GM23338 (cell line): ENCODE measurements around the gene HRNR. TPM values are rescaled to one million over a fixed set of nuclear protein-coding genes. Genes with fewer than 3 reads are reported as not detected.

Experiments used
- ATAC-seq: fragments of 200-7000 bp; cut with Tn5 transposase; 3 replicates; pipeline ENCODE4 v1.9.1; 2020
- DNase-seq: peaks from one replicate; pipeline ENCODE4 v3.0.0-alpha.2; 2015; ENCODE audit warnings: low spot score
- H2AFZ ChIP-seq: fragments of 200-600 bp; sonication (generic); 2 replicates; pipeline ENCODE4 v1.8.0; 2016; ENCODE audit warnings: antibody characterized with exemption, mild to moderate bottlenecking, moderate library complexity
- H3F3A ChIP-seq: fragments of 200-600 bp; sonication (generic); replicated peaks from 2 replicates; pipeline ENCODE4 v1.8.0; 2017; ENCODE audit warnings: antibody characterized with exemption, mixed run types, low read depth
- H3K27ac ChIP-seq: fragments of 200-600 bp; sonication (generic); 2 replicates; pipeline ENCODE4 v1.6.1; 2016; ENCODE audit warnings: low read depth
- H3K27me3 ChIP-seq: fragments of 200-600 bp; sonication (generic); 2 replicates; pipeline ENCODE4 v1.8.0; 2016; ENCODE audit warnings: mild to moderate bottlenecking, mixed run types, moderate library complexity; ENCODE audit not compliant: insufficient read depth
- H3K36me3 ChIP-seq: fragments of 200-600 bp; sonication (generic); 2 replicates; pipeline ENCODE4 v1.8.0; 2016; ENCODE audit warnings: mild to moderate bottlenecking; ENCODE audit not compliant: insufficient read depth
- H3K4me1 ChIP-seq: fragments of 200-600 bp; sonication (generic); 2 replicates; pipeline ENCODE4 v1.8.0; 2016; ENCODE audit warnings: mild to moderate bottlenecking, moderate library complexity; ENCODE audit not compliant: insufficient read depth
- H3K4me2 ChIP-seq: fragments of 200-600 bp; sonication (generic); 2 replicates; pipeline ENCODE4 v1.7.1; 2017; ENCODE audit warnings: mixed run types
- H3K4me3 ChIP-seq: fragments of 200-600 bp; sonication (generic); 2 replicates; pipeline ENCODE4 v1.6.1; 2016; ENCODE audit warnings: mixed run types
- H3K79me2 ChIP-seq: fragments of 200-600 bp; sonication (generic); replicated peaks from 2 replicates; pipeline ENCODE4 v1.8.0; 2017; ENCODE audit warnings: mild to moderate bottlenecking; ENCODE audit not compliant: insufficient read depth
- H3K9me2 ChIP-seq: fragments of 200-600 bp; sonication (generic); 2 replicates; pipeline ENCODE4 v1.8.0; 2017; ENCODE audit not compliant: insufficient read depth
- H4K20me1 ChIP-seq: fragments of 200-600 bp; sonication (generic); replicated peaks from 2 replicates; pipeline ENCODE4 v1.8.0; 2017; ENCODE audit warnings: mild to moderate bottlenecking; ENCODE audit not compliant: insufficient read depth
- H3K27ac Mint-ChIP-seq: 2 replicates; pipeline ENCODE4 v1.8.0; 2020; ENCODE audit warnings: inconsistent platforms, mild to moderate bottlenecking, moderate library complexity, mixed read lengths
- H3K27me3 Mint-ChIP-seq: 3 replicates; pipeline ENCODE4 v1.8.0; 2022; ENCODE audit warnings: low read depth, mild to moderate bottlenecking, moderate library complexity, mixed read lengths, inconsistent platforms; ENCODE audit not compliant: insufficient read depth, poor library complexity
- H3K36me3 Mint-ChIP-seq: 3 replicates; pipeline ENCODE4 v1.8.0; 2021; ENCODE audit warnings: low read depth, mild to moderate bottlenecking, inconsistent platforms, moderate library complexity, mixed read lengths
- H3K4me1 Mint-ChIP-seq: 3 replicates; pipeline ENCODE4 v1.8.0; 2020; ENCODE audit warnings: mild to moderate bottlenecking, inconsistent platforms, mixed read lengths
- H3K4me3 Mint-ChIP-seq: 3 replicates; pipeline ENCODE4 v1.8.0; 2021; ENCODE audit warnings: moderate library complexity, mild to moderate bottlenecking, inconsistent platforms, mixed read lengths
- H3K9me3 Mint-ChIP-seq: 3 replicates; pipeline ENCODE4 v1.8.0; 2020; ENCODE audit warnings: moderate library complexity, mild to moderate bottlenecking, inconsistent platforms, mixed read lengths
- CREB1 ChIP-seq: fragments of 250-450 bp; sonication (Bioruptor Pico); IDR thresholded peaks from 2 replicates; pipeline ENCODE4 v1.5.0; 2020; ENCODE audit warnings: low read depth, mild to moderate bottlenecking, moderate library complexity
- CTCF ChIP-seq, 2 experiments: fragments of 200-600 bp in 1 of 2; sonication (generic) in 1 of 2; conservative IDR thresholded peaks; 2 replicates each; pipeline versions ENCODE4 v1.5.1 to v1.6.1; 2016 to 2017; ENCODE audit warnings: antibody characterized with exemption in 2 of 2, low read depth in 2 of 2, mild to moderate bottlenecking in 2 of 2, moderate library complexity in 1 of 2
- ETS1 ChIP-seq: IDR thresholded peaks from 2 replicates; pipeline ENCODE4 v1.6.1; 2016; ENCODE audit warnings: antibody characterized with exemption
- EZH2 ChIP-seq: fragments of 200-600 bp; sonication (generic); IDR thresholded peaks from one replicate; pipeline ENCODE4 v1.8.0; 2017; ENCODE audit warnings: antibody characterized with exemption, mild to moderate bottlenecking, low read depth; ENCODE audit not compliant: unreplicated experiment
- EZH2phosphoT487 ChIP-seq: fragments of 200-600 bp; sonication (generic); IDR thresholded peaks from one replicate; pipeline ENCODE4 v1.8.1; 2018; ENCODE audit warnings: antibody characterized with exemption; ENCODE audit not compliant: unreplicated experiment
- JUNB ChIP-seq: IDR thresholded peaks from one replicate; pipeline ENCODE4 v1.6.1; 2016; ENCODE audit warnings: antibody characterized with exemption; ENCODE audit not compliant: unreplicated experiment
- NANOG ChIP-seq: IDR thresholded peaks from 2 replicates; pipeline ENCODE4 v1.6.1; 2016; ENCODE audit warnings: antibody characterized with exemption, borderline replicate concordance
- POLR2AphosphoS5 ChIP-seq: IDR thresholded peaks from 2 replicates; pipeline ENCODE4 v1.6.1; 2016; ENCODE audit warnings: antibody characterized with exemption, low read depth
- REST ChIP-seq: IDR thresholded peaks from one replicate; pipeline ENCODE4 v1.6.1; 2018; ENCODE audit warnings: antibody characterized with exemption; ENCODE audit not compliant: unreplicated experiment
- STAT1 ChIP-seq: IDR thresholded peaks from one replicate; pipeline ENCODE4 v1.6.1; 2016; ENCODE audit warnings: antibody characterized with exemption; ENCODE audit not compliant: unreplicated experiment
- ZNF114 ChIP-seq: fragments of 250-450 bp; sonication (Bioruptor Pico); IDR thresholded peaks from 2 replicates; pipeline ENCODE4 v1.5.0; 2020; ENCODE audit warnings: mild to moderate bottlenecking, moderate library complexity
- ZNF331 ChIP-seq: fragments of 250-450 bp; sonication (Bioruptor Pico); IDR thresholded peaks from 2 replicates; pipeline ENCODE4 v1.5.0; 2020; ENCODE audit warnings: low read depth, mild to moderate bottlenecking, moderate library complexity
- ZNF462 ChIP-seq: fragments of 250-450 bp; sonication (Bioruptor Pico); IDR thresholded peaks from 2 replicates; pipeline ENCODE4 v1.5.0; 2020; ENCODE audit warnings: mild to moderate bottlenecking, moderate library complexity
- polyA plus RNA-seq: library from polyadenylated mRNA; unstranded; fragments of >200 nt; fragmentation: Nextera tagmentation; extraction: Ambion mirVana; gene quantifications from 2 replicates; pipeline ENCODE4 v1.2.1, GENCODE V29; 2016
- total RNA-seq: library from RNA; depleted of rRNA; stranded (reverse); fragments of >200 nt; shearing (Covaris generic); gene quantifications from 2 replicates; pipeline ENCODE4 v1.2.3, GENCODE V29; 2014

The HRNR gene
- total and polyA plus RNA-seq, 2 experiments from 2014 or later = not detected

- H3K9me3 Mint-ChIP-seq = peaks cover 17% of the 10 kb centered on the region
- Histone ChIP-seq H3K27me3 (no peaks in the 10 kb centered on the region), H2AFZ (0 out of 2 replicates have a peak overlapping the region, but pooled peaks have one; percentile 23), H3K79me2 (no peaks in the 10 kb centered on the region), H3K4me2 (no peak overlapping the region), H3K27ac (no peak overlapping the region), H3K36me3 (no peaks in the 10 kb centered on the region), H3F3A (no peaks in the 10 kb centered on the region), H3K4me1 (no peaks in the 10 kb centered on the region), H3K9me2 (no peaks in the 10 kb centered on the region), H4K20me1 (no peaks in the 10 kb centered on the region), H3K4me3 (no peak overlapping the region)
- H3K27me3 Mint-ChIP-seq = peaks cover 9% of the 10 kb centered on the region
- TF ChIP-seq EZH2 (no peak), ZNF331 (CRISPR knock-in tag) (no peak), ZNF114 (no peak), REST (no peak), ZNF462 (CRISPR knock-in tag) (no peak), POLR2AphosphoS5 (no peak), JUNB (no peak), ETS1 (no peak), EZH2phosphoT487 (no peak), CTCF (conservative IDR thresholded peaks at IDR 0.05; ENCODE audit: low read depth in 2 of 2) (no peak), NANOG (no peak), STAT1 (no peak), CREB1 (CRISPR knock-in tag) (no peak)
- no peak overlapping the region for H3K4me3 Mint-ChIP-seq
- H3K36me3 Mint-ChIP-seq = no peaks in the 10 kb centered on the region; the same call in 2 of the 3 replicates
- ATAC-seq (no peak), DNase-seq (no peak)
- H3K4me1 Mint-ChIP-seq = no peaks in the 10 kb centered on the region
- no peak overlapping the region for H3K27ac Mint-ChIP-seq
Observed at GRCh38 chr1:152191260-152191659, 32.7 kb downstream of the HRNR start.
